GM18499 (cell line): Measurements from ENCODE around the gene HILPDA.

ENCODE experiments used
- ATAC-seq: cut with Tn5 transposase; IDR thresholded peaks from one replicate; pipeline ENCODE4 v1.9.1; 2021; ENCODE audit warnings: moderate number of reproducible peaks; ENCODE audit not compliant: insufficient read depth, unreplicated experiment

HILPDA gene

GRCh38 chr7:128455543-128456254 lies at the start of gene HILPDA:
Gene HILPDA, plus strand, starts transcription at chr7:128455878. Its CDS starts 1,391 bp downstream, at chr7:128457269.
- ATAC-seq = peak; percentile 60

- ATAC-seq = no peak
Observed at GRCh38 chr7:128406314-128407232, 49.1 kb upstream of the HILPDA start.

- ATAC-seq = no peak
Observed at GRCh38 chr7:128407233-128407589, 48.5 kb upstream of the HILPDA start.

- ATAC-seq = no peak
Observed at GRCh38 chr7:128407751-128408708, 47.6 kb upstream of the HILPDA start.

- ATAC-seq = no peak
Observed at GRCh38 chr7:128408709-128409595, 46.7 kb upstream of the HILPDA start.

- peak; percentile 38 for ATAC-seq
Observed at GRCh38 chr7:128409596-128410450, 45.9 kb upstream of the HILPDA start, which contains the start of gene IMPDH1. Gene IMPDH1, minus strand, starts transcription at chr7:128409982. Its CDS starts 81 bp downstream, at chr7:128409901.

- no peak for ATAC-seq
Observed at GRCh38 chr7:128410451-128410753, 45.3 kb upstream of the HILPDA start.

GRCh38 chr7:128415217-128415785 lies 40.4 kb upstream of the HILPDA start:
- ATAC-seq = no peak

GRCh38 chr7:128417071-128417470 lies 38.6 kb upstream of the HILPDA start:
- ATAC-seq = no peak

- no peak for ATAC-seq
Observed at GRCh38 chr7:128419257-128419656, 36.4 kb upstream of the HILPDA start.

- no peak for ATAC-seq
Observed at GRCh38 chr7:128420773-128421172, 34.9 kb upstream of the HILPDA start.

GRCh38 chr7:128421384-128421783 lies 34.3 kb upstream of the HILPDA start:
- ATAC-seq = no peak

- ATAC-seq = no peak
Observed at GRCh38 chr7:128422037-128422436, 33.6 kb upstream of the HILPDA start.

GRCh38 chr7:128422842-128423241 lies 32.8 kb upstream of the HILPDA start:
- no peak for ATAC-seq

GRCh38 chr7:128424686-128425275 lies 30.9 kb upstream of the HILPDA start:
- ATAC-seq = no peak

GRCh38 chr7:128425850-128426249 lies 29.8 kb upstream of the HILPDA start:
- no peak for ATAC-seq

GRCh38 chr7:128427289-128427891 lies 28.3 kb upstream of the HILPDA start:
- ATAC-seq = no peak
